ENCODE data around the gene GIMAP8. TPM values are rescaled to one million over a fixed set of nuclear protein-coding genes. Genes with fewer than 3 reads are reported as not detected.

GIMAP8 gene
- total RNA-seq, 2 donors from 2014 or later, result 5.8 to 13.4 TPM

- H3K4me1 ChIP-seq (ENCODE audit: control insufficient read depth in 1 of 2, low read depth in 2 of 2), result peaks cover 3 to 25% of the 10 kb centered on the region in 2 donors
- H3K4me3 ChIP-seq, result peak overlapping the region; percentile 75
- H3K27me3 ChIP-seq (replicated peaks; ENCODE audit: insufficient read depth), result no peaks in the 10 kb centered on the region
- peak overlapping the region; percentile 88 to 97 for H3K27ac ChIP-seq
- H3K36me3 ChIP-seq, result no peaks in the 10 kb centered on the region
- TF ChIP-seq CTCF (IDR thresholded peaks at IDR 0.05), result no peak
- no peaks in the 10 kb centered on the region for H3K9me3 ChIP-seq
- ATAC-seq (ENCODE audit: insufficient number of reproducible peaks, low FRiP score, low read depth) (no peak), DNase-seq (ENCODE audit: low spot score) (no peak)
Observed at GRCh38 chr7:150406312-150406566, 44.2 kb upstream of the GIMAP8 start.

- Histone ChIP-seq H3K9me3 (no peaks in the 10 kb centered on the region), H3K4me3 (peak overlapping the region; percentile 75), H3K27ac (peak overlapping the region; percentile 88 to 97), H3K27me3 (replicated peaks; ENCODE audit: insufficient read depth) (no peaks in the 10 kb centered on the region), H3K4me1 (ENCODE audit: control insufficient read depth in 1 of 2, low read depth in 2 of 2) (peaks cover 3 to 25% of the 10 kb centered on the region in 2 donors), H3K36me3 (no peaks in the 10 kb centered on the region)
- ATAC-seq (ENCODE audit: insufficient number of reproducible peaks, low FRiP score, low read depth), result no peak
- no peak for TF ChIP-seq CTCF (IDR thresholded peaks at IDR 0.05)
- no peak for DNase-seq (ENCODE audit: low spot score)
Observed at GRCh38 chr7:150406567-150407421, 43.6 kb upstream of the GIMAP8 start.

DNA sequence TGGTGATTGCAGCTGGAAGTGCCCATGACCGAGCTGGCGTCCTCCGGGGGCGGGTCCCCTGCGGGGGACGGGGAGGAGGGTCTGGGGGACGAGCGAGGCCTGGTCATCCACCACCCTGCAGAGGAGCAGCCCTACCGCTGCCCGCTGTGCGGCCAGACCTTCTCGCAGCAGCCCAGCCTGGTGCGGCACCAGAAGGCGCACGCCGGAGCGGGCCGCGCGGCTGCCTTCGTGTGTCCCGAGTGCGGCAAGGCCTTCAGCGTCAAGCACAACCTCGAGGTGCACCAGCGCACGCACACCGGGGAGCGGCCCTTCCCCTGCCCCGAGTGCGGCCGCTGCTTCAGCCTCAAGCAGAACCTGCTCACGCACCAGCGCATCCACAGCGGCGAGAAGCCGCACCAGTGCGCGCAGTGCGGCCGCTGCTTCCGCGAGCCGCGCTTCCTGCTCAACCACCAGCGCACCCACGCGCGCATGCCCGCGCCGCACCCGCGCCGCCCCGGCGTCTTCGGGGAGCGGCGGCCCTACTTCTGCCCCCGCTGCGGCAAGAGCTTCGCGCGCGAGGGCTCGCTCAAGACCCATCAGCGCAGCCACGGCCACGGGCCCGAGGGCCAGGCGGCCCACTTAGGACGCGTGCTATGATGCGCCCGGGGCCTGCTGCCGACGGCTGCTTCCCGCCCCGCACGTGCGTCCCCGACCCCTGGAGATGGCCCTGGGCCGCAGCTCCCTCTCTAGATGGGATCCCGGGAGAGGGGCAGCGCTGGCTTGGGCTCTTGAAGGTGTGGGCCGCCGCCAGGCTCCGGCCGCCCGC lies 42.6 kb upstream of the GIMAP8 start:
- no peak overlapping the region for H3K4me3 ChIP-seq
- H3K27me3 ChIP-seq (replicated peaks; ENCODE audit: insufficient read depth), result no peaks in the 10 kb centered on the region
- ATAC-seq (ENCODE audit: insufficient number of reproducible peaks, low FRiP score, low read depth), result no peak
- no peaks in the 10 kb centered on the region for H3K9me3 ChIP-seq
- no peak overlapping the region for H3K27ac ChIP-seq
- DNase-seq (ENCODE audit: low spot score), result no peak
- no peak for TF ChIP-seq CTCF (IDR thresholded peaks at IDR 0.05)
- no peaks in the 10 kb centered on the region for H3K36me3 ChIP-seq
- H3K4me1 ChIP-seq (ENCODE audit: control insufficient read depth in 1 of 2, low read depth in 2 of 2), result peaks cover 3 to 25% of the 10 kb centered on the region in 2 donors

DNA sequence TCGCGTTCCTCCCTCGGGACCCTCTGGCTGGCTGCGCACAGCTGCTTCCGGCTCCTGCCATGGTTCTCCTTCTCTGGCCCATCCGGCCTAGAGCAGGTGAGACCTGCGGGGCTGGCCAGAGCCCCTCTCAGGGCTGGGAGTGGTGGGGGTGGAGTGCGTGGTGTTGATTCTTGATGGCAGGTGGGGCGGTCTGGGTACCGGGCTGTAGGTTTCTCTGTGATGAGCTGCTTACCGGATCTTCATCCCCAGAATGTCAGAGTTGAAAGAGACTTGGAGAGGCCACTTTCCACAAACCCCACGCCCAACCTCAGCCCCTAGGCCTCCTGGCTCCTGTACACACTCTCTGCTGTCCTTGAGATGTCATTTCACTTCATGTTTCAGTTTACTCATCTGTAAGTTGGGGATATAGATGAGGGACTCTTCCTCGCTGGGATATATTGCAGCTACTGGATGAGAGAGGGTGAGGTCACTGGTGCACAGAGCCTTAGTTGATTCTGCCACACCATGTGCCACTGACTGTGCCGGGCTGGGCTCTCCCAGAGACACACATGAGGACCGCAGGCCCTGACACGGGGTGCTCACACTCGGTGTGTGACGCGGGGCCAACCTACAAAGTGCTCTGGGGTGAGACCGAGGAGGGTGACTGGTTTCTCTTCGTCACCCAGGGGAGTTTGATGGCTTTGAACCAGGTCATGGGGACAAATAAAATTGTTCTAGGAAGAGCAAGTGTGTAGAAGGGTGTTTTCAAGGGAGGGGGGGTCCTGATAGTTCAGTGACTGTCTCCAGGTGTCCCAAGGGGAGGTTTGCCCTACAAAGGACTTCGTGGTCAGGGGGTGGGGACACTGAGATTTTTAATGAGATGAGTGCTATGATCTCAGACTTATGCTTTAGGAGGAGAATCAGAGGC lies 41.8 kb upstream of the GIMAP8 start:
- Histone ChIP-seq H3K4me3 (no peak overlapping the region), H3K4me1 (ENCODE audit: control insufficient read depth in 1 of 2, low read depth in 2 of 2) (peaks cover 3 to 23% of the 10 kb centered on the region in 2 donors), H3K27me3 (replicated peaks; ENCODE audit: insufficient read depth) (no peaks in the 10 kb centered on the region), H3K27ac (no peak overlapping the region), H3K9me3 (no peaks in the 10 kb centered on the region), H3K36me3 (no peaks in the 10 kb centered on the region)
- ATAC-seq (ENCODE audit: insufficient number of reproducible peaks, low FRiP score, low read depth) (no peak), DNase-seq (ENCODE audit: low spot score) (no peak)
- TF ChIP-seq CTCF (IDR thresholded peaks at IDR 0.05), result no peak
